Naive thymus-derived CD4-positive, alpha-beta T cell (primary cell): ENCODE data around the gene SEPTIN12. TPM values are rescaled to one million over a fixed set of nuclear protein-coding genes. Genes with fewer than 3 reads are reported as not detected.

ENCODE experiments used
- ATAC-seq: fragments of 150-1000 bp; cut with Tn5 transposase; 2 replicates; pipeline ENCODE4 v1.10.0; 2021; ENCODE audit warnings: mild to moderate bottlenecking, moderate library complexity
- CTCF ChIA-PET: fragments of 350-600 bp; sonication (Branson Sonifier 250); formaldehyde crosslinking; loops from one replicate; lab custom pipeline; 2021; ENCODE audit warnings: antibody characterized with exemption; lab: Charles Lee
- POLR2A ChIA-PET: fragments of 350-600 bp; sonication (Branson Sonifier 250); formaldehyde crosslinking; loops from one replicate; lab custom pipeline; 2021; ENCODE audit warnings: antibody characterized with exemption, inconsistent platforms; lab: Charles Lee
- DNase-seq, 9 donors: peaks; one replicate each; pipeline versions ENCODE4 v3.0.0 to v3.0.0-alpha.2; 2020 to 2022; ENCODE audit warnings: mixed read lengths in 1 of 9
- H3K27ac ChIP-seq: one replicate; pipeline ENCODE4 v1.7.0; 2013; ENCODE audit warnings: mild to moderate bottlenecking, low read depth, low read length, moderate library complexity
- H3K27me3 ChIP-seq, 2 donors: one replicate each; pipeline ENCODE4 v1.7.0; 2013; ENCODE audit warnings: low read length in 2 of 2, mild to moderate bottlenecking in 2 of 2, moderate library complexity in 2 of 2; ENCODE audit not compliant: control insufficient read depth in 2 of 2, insufficient read depth in 2 of 2
- H3K36me3 ChIP-seq, 3 experiments: 1 replicate in 2 of 3; 2 replicates in 1 of 3; pipeline ENCODE4 v1.7.0; 2013; ENCODE audit warnings: low read length in 3 of 3, mild to moderate bottlenecking in 3 of 3, moderate library complexity in 1 of 3; ENCODE audit not compliant: insufficient read depth in 3 of 3, control insufficient read depth in 2 of 3
- H3K4me1 ChIP-seq, 2 donors: one replicate each; pipeline ENCODE4 v1.7.0; 2013; ENCODE audit warnings: low read length in 2 of 2, mild to moderate bottlenecking in 2 of 2, moderate library complexity in 1 of 2; ENCODE audit not compliant: control insufficient read depth in 2 of 2, insufficient read depth in 2 of 2
- H3K4me3 ChIP-seq: 2 replicates; pipeline ENCODE4 v1.7.0; 2013; ENCODE audit warnings: mild to moderate bottlenecking, low read length
- H3K9me3 ChIP-seq, 3 experiments: 1 replicate in 2 of 3; 2 replicates in 1 of 3; pipeline ENCODE4 v1.7.0; 2013; ENCODE audit warnings: low read length in 3 of 3; ENCODE audit not compliant: control insufficient read depth in 2 of 3
- H3K27ac Mint-ChIP-seq, 9 donors: one replicate each; pipeline ENCODE4 v1.8.0; 2020 to 2022; ENCODE audit warnings: mixed read lengths in 9 of 9, mild to moderate bottlenecking in 8 of 9, moderate library complexity in 5 of 9, inconsistent platforms in 2 of 9
- H3K27me3 Mint-ChIP-seq, 5 donors: one replicate each; pipeline ENCODE4 v1.8.0; 2021 to 2022; ENCODE audit warnings: mixed read lengths in 5 of 5, mild to moderate bottlenecking in 1 of 5
- H3K36me3 Mint-ChIP-seq, 5 donors: one replicate each; pipeline ENCODE4 v1.8.0; 2020 to 2022; ENCODE audit warnings: mixed read lengths in 5 of 5, mild to moderate bottlenecking in 3 of 5, inconsistent platforms in 1 of 5
- H3K4me1 Mint-ChIP-seq, 7 donors: one replicate each; pipeline ENCODE4 v1.8.0; 2020 to 2022; ENCODE audit warnings: mixed read lengths in 7 of 7, mild to moderate bottlenecking in 3 of 7, inconsistent platforms in 1 of 7
- H3K4me3 Mint-ChIP-seq, 10 donors: one replicate each; pipeline ENCODE4 v1.8.0; 2020 to 2022; ENCODE audit warnings: mild to moderate bottlenecking in 10 of 10, mixed read lengths in 10 of 10, moderate library complexity in 6 of 10, inconsistent platforms in 2 of 10
- H3K9me3 Mint-ChIP-seq, 11 donors: one replicate each; pipeline ENCODE4 v1.8.0; 2020 to 2022; ENCODE audit warnings: mixed read lengths in 11 of 11, mild to moderate bottlenecking in 4 of 11, inconsistent platforms in 1 of 11, moderate library complexity in 1 of 11
- intact Hi-C, 2 donors: fragments of 100-400 bp; cut with micrococcal nuclease; formaldehyde crosslinking; loops; one replicate each; pipeline ENCODE4 v1.15.1; 2023
- polyA plus RNA-seq, 2 donors: library from polyadenylated mRNA; unstranded; fragments of 300-500 nt; fragmentation: Illumina TruSeq; gene quantifications; one replicate each; pipeline ENCODE4 v1.2.3, GENCODE V29; 2021
- total RNA-seq, 6 experiments: library from RNA in 5 of 6; stranded (reverse) in 5 of 6; gene quantifications; 1 replicate in 5 of 6; 2 replicates in 1 of 6; pipeline ENCODE4 v1.2.3 and lab custom pipeline; 2021 to 2026

SEPTIN12 gene
- total and polyA plus RNA-seq, 7 experiments from 2014 or later, result not detected

- no peaks in the 10 kb centered on the region for H3K9me3 Mint-ChIP-seq
- no peaks in the 10 kb centered on the region for H3K36me3 ChIP-seq
- H3K4me3 Mint-ChIP-seq, result no peak overlapping the region
- ChIA-PET POLR2A (no interaction called here), CTCF (no interaction called here)
- no peak overlapping the region for H3K4me3 ChIP-seq
- no peaks in the 10 kb centered on the region for H3K27me3 Mint-ChIP-seq
- no peak for DNase-seq
- peaks cover 7 to 8% of the 10 kb centered on the region in 2 donors for H3K4me1 ChIP-seq
- no peaks in the 10 kb centered on the region for H3K9me3 ChIP-seq
- no peak for ATAC-seq
- H3K27me3 ChIP-seq, result no peaks in the 10 kb centered on the region
- intact Hi-C loops, result no loop called here
- H3K27ac ChIP-seq, result no peak overlapping the region
- no peak overlapping the region for H3K27ac Mint-ChIP-seq
- no peaks in the 10 kb centered on the region for H3K36me3 Mint-ChIP-seq
- H3K4me1 Mint-ChIP-seq, result peaks cover 8 to 23% (median 17%) of the 10 kb centered on the region in 7 donors
Measured at GRCh38 chr16:4772351-4772750, 15.8 kb downstream of the SEPTIN12 start.

- Mint-ChIP-seq H3K27me3 (no peaks in the 10 kb centered on the region), H3K36me3 (no peaks in the 10 kb centered on the region), H3K4me1 (peaks cover 8 to 27% (median 21%) of the 10 kb centered on the region in 7 donors), H3K4me3 (no peak overlapping the region), H3K9me3 (no peaks in the 10 kb centered on the region), H3K27ac (peak overlapping the region in 1 of 9 donors; percentile 47)
- ATAC-seq (no peak), DNase-seq (no peak)
- ChIA-PET CTCF (no interaction called here), POLR2A (no interaction called here)
- Histone ChIP-seq H3K4me1 (peaks cover 7 to 8% of the 10 kb centered on the region in 2 donors), H3K27ac (no peak overlapping the region), H3K9me3 (no peaks in the 10 kb centered on the region), H3K36me3 (peaks cover 0 to 5% (median 0%) of the 10 kb centered on the region in 3 experiments), H3K4me3 (no peak overlapping the region), H3K27me3 (no peaks in the 10 kb centered on the region)
- intact Hi-C loops, result no loop called here
Measured at GRCh38 chr16:4771646-4772045, 16.5 kb downstream of the SEPTIN12 start.

- POLR2A ChIA-PET, result interaction anchor here (0.7 to 4.0 kb wide), 9 partner anchors 18 to 154 kb away, joined by 3 to 41 read pairs (median 6); partner anchors contain the start of genes ANKS3, DNAAF8, GLYR1 and ROGDI
- H3K36me3 ChIP-seq, result peaks cover 0 to 15% (median 0%) of the 10 kb centered on the region in 3 experiments
- DNase-seq (no peak), ATAC-seq (no peak)
- no peak overlapping the region for H3K4me3 ChIP-seq
- H3K9me3 Mint-ChIP-seq, result no peaks in the 10 kb centered on the region
- no peaks in the 10 kb centered on the region for H3K9me3 ChIP-seq
- H3K4me3 Mint-ChIP-seq, result peak overlapping the region in 9 of 10 donors; percentile 64 to 93 (median 92)
- no peaks in the 10 kb centered on the region for H3K27me3 ChIP-seq
- peaks cover 19 to 42% (median 29%) of the 10 kb centered on the region in 7 donors for H3K4me1 Mint-ChIP-seq
- intact Hi-C loops, result loop anchor here in 1 of 2 donors (10.0 kb wide), 1 partner anchor 354 kb away; the partner anchor contains the start of gene CORO7
- no peaks in the 10 kb centered on the region for H3K36me3 Mint-ChIP-seq
- peak overlapping the region in 8 of 9 donors; percentile 35 to 96 (median 88) for H3K27ac Mint-ChIP-seq
- CTCF ChIA-PET, result interaction anchor here (1.2 kb wide), 1 partner anchor 35 kb away, joined by 3 read pairs; the partner anchor contains the start of gene DNAAF8
- H3K27ac ChIP-seq, result peak overlapping the region; percentile 77
- H3K27me3 Mint-ChIP-seq, result no peaks in the 10 kb centered on the region
- H3K4me1 ChIP-seq, result peaks cover 17 to 19% of the 10 kb centered on the region in 2 donors
Measured at GRCh38 chr16:4769306-4769638, 18.9 kb downstream of the SEPTIN12 start.

GRCh38 chr16:4768549-4769305, 19.4 kb downstream of the SEPTIN12 start:
- peaks cover 0 to 3% (median 0%) of the 10 kb centered on the region in 5 donors for H3K36me3 Mint-ChIP-seq
- POLR2A ChIA-PET, result interaction anchor here (0.7 to 4.0 kb wide), 14 partner anchors 12 to 353 kb away, joined by 3 to 41 read pairs (median 4); partner anchors contain the start of genes ANKS3, DNAAF8, EEF2KMT and GLYR1
- no peaks in the 10 kb centered on the region for H3K9me3 ChIP-seq

GRCh38 chr16:4767872-4768548, 20.1 kb downstream of the SEPTIN12 start:
- H3K9me3 Mint-ChIP-seq, result no peaks in the 10 kb centered on the region
- H3K27me3 Mint-ChIP-seq, result no peaks in the 10 kb centered on the region
- Histone ChIP-seq H3K27me3 (no peaks in the 10 kb centered on the region), H3K9me3 (no peaks in the 10 kb centered on the region), H3K27ac (peak overlapping the region; percentile 77), H3K4me3 (peak overlapping the region; percentile 82), H3K4me1 (peaks cover 17 to 19% of the 10 kb centered on the region in 2 donors), H3K36me3 (peaks cover 0 to 26% (median 8%) of the 10 kb centered on the region in 3 experiments)
- POLR2A ChIA-PET, result interaction anchor here (0.6 to 4.0 kb wide), 12 partner anchors 12 to 694 kb away, joined by 3 to 41 read pairs (median 4); partner anchors contain the start of genes ANKS3, DNAAF8, EEF2KMT and GLYR1
- peaks cover 24 to 49% (median 34%) of the 10 kb centered on the region in 7 donors for H3K4me1 Mint-ChIP-seq
- peak overlapping the region; percentile 35 to 96 (median 91) for H3K27ac Mint-ChIP-seq
- CTCF ChIA-PET, result interaction anchor here (0.6 to 1.8 kb wide), 3 partner anchors 33 to 884 kb away, joined by 3 to 8 read pairs (median 3); partner anchors contain the start of genes ANKS3 and DNAAF8
- DNase-seq (peak in 1 of 9 donors; percentile 16), ATAC-seq (no peak)
- intact Hi-C loops, result loop anchor here (1.0 to 10.0 kb wide), 11 partner anchors 34 to 353 kb away; partner anchors contain the start of genes ANKS3 (in 2 of the 2), DNAAF8 (in 2 of the 2), GLYR1 (in 2 of the 2) and MGRN1 (in 2 of the 2)
- H3K36me3 Mint-ChIP-seq, result peaks cover 0 to 4% (median 0%) of the 10 kb centered on the region in 5 donors
- peak overlapping the region; percentile 88 to 94 (median 92) for H3K4me3 Mint-ChIP-seq

More at GRCh38 chr16:4768549-4769305, 19.4 kb downstream of the SEPTIN12 start:
- peak overlapping the region; percentile 35 to 96 (median 91) for H3K27ac Mint-ChIP-seq
- Histone ChIP-seq H3K4me1 (peaks cover 17 to 19% of the 10 kb centered on the region in 2 donors), H3K27ac (peak overlapping the region; percentile 77), H3K4me3 (peak overlapping the region; percentile 82), H3K27me3 (no peaks in the 10 kb centered on the region), H3K36me3 (peaks cover 0 to 19% (median 4%) of the 10 kb centered on the region in 3 experiments)
- no peaks in the 10 kb centered on the region for H3K9me3 Mint-ChIP-seq
- H3K4me3 Mint-ChIP-seq, result peak overlapping the region; percentile 88 to 94 (median 92)
- ATAC-seq, result peak; percentile 63
- intact Hi-C loops, result loop anchor here (1.0 to 10.0 kb wide), 6 partner anchors 34 to 354 kb away; partner anchors contain the start of genes ANKS3 (in 1 of the 2), CORO7 (in 1 of the 2), DNAAF8 (in 1 of the 2) and EEF2KMT (in 1 of the 2)
- H3K27me3 Mint-ChIP-seq, result no peaks in the 10 kb centered on the region
- DNase-seq, result peak; percentile 55 to 88 (median 72)
- CTCF ChIA-PET, result interaction anchor here (0.6 to 1.2 kb wide), 3 partner anchors 33 to 885 kb away, joined by 3 read pairs; partner anchors contain the start of gene DNAAF8
- peaks cover 23 to 44% (median 30%) of the 10 kb centered on the region in 7 donors for H3K4me1 Mint-ChIP-seq
